Measurements from ENCODE around the gene NPAS3.

DNA sequence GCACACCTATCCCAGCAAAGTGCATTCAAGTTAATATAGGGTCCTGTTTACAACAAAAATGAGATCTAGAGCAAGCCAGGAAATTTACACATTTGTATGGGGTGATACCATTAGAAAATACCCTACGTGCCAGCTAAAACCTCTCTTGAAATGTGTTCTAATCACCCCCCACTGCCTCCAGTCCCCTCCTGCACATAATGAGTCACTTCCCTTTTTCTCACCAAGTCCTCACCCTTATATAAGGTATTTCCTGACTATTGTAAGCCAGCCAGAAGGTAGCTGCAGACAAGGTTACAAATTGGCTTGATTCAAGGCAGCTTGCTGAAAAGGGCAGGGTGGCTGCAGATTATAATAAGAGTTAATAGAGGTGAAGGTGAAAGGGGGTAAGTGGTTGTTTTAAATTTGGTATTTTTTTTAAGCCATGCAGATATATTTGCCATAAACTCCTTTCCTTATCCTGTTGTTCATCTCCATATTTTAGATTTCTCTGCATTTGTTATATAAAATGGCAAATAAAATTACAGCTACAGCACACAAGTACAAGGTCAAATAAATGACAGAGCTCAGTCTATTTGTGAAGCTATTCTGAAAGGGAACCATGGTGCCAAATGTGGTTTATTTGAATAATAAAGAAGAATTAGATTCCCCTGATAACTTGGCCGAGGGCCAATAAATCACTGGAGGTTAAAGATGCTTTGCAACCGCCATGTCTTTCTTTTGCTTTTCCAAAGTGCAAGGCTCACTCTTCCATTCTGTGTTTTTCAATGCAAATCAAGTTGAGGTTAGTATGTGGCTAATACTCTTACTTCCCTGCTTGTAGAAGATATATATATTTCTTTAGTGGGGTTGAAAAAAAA, 626.3 kb downstream of the NPAS3 start:
- TF ChIP-seq, protein P1, sequence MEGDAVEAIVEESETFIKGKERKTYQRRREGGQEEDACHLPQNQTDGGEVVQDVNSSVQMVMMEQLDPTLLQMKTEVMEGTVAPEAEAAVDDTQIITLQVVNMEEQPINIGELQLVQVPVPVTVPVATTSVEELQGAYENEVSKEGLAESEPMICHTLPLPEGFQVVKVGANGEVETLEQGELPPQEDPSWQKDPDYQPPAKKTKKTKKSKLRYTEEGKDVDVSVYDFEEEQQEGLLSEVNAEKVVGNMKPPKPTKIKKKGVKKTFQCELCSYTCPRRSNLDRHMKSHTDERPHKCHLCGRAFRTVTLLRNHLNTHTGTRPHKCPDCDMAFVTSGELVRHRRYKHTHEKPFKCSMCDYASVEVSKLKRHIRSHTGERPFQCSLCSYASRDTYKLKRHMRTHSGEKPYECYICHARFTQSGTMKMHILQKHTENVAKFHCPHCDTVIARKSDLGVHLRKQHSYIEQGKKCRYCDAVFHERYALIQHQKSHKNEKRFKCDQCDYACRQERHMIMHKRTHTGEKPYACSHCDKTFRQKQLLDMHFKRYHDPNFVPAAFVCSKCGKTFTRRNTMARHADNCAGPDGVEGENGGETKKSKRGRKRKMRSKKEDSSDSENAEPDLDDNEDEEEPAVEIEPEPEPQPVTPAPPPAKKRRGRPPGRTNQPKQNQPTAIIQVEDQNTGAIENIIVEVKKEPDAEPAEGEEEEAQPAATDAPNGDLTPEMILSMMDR (IDR thresholded peaks at IDR 0.05; ENCODE audit: insufficient read depth, low read length), result no peak
- TF ChIP-seq POLR2AphosphoS5 (IDR thresholded peaks at IDR 0.05; ENCODE audit: low read depth) (no peak), SPI1 (IDR thresholded peaks at IDR 0.05; ENCODE audit: borderline replicate concordance, low read depth) (peak; percentile 82), GABPA (IDR thresholded peaks at IDR 0.05; ENCODE audit: low read depth) (no peak)
- TF ChIP-seq, protein P2, sequence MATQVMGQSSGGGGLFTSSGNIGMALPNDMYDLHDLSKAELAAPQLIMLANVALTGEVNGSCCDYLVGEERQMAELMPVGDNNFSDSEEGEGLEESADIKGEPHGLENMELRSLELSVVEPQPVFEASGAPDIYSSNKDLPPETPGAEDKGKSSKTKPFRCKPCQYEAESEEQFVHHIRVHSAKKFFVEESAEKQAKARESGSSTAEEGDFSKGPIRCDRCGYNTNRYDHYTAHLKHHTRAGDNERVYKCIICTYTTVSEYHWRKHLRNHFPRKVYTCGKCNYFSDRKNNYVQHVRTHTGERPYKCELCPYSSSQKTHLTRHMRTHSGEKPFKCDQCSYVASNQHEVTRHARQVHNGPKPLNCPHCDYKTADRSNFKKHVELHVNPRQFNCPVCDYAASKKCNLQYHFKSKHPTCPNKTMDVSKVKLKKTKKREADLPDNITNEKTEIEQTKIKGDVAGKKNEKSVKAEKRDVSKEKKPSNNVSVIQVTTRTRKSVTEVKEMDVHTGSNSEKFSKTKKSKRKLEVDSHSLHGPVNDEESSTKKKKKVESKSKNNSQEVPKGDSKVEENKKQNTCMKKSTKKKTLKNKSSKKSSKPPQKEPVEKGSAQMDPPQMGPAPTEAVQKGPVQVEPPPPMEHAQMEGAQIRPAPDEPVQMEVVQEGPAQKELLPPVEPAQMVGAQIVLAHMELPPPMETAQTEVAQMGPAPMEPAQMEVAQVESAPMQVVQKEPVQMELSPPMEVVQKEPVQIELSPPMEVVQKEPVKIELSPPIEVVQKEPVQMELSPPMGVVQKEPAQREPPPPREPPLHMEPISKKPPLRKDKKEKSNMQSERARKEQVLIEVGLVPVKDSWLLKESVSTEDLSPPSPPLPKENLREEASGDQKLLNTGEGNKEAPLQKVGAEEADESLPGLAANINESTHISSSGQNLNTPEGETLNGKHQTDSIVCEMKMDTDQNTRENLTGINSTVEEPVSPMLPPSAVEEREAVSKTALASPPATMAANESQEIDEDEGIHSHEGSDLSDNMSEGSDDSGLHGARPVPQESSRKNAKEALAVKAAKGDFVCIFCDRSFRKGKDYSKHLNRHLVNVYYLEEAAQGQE (IDR thresholded peaks at IDR 0.05; ENCODE audit: insufficient replicate concordance, low read depth), result no peak

All from HL-60 (cell line).